ENCODE results near the gene GSG1.
A peak's percentile ranks its signal among the peaks of the same experiment; 100 is the strongest.

Gene GSG1

DNA sequence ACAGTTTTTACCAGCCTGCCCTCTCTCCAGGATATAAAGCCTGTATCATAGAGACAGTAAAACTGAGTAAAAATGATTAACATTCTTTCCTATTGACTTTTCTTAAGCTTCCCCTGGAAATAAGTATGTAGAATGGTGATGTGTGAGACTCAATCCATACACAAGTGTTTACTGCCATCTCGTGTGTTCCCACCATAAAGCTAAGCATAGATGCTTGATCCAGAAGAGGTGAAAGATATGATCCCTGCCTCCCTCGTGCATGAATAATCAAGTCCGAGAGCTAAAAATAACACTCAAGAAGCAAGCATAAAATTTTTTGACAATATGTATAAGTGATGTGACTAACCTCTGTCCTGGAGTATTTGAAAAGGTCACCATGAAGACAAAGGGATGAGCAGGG, 16.9 kb upstream of the GSG1 start:
- no peak for DNase-seq (ENCODE audit: low read depth in 4 of 4, low spot score in 1 of 4)

DNA sequence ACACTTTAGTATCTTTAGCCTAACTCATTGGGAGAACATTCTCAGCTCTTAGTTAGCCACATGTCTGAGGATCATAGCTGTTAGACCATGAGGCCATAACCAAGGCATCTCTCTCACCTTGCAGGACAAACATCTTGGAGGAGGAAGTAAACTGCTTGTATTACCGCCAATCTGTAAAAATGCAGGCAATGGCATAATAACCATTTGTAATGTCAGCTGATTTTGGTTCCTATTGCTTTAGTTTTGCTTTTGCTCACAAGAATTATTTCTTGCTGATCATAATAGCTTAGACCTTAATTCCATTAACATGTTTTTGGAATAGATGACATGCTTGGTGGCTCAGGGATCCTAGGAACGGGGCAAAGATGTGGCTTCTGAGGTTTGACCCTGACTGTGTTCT, 16.4 kb upstream of the GSG1 start:
- no peak for DNase-seq (ENCODE audit: low read depth in 4 of 4, low spot score in 1 of 4)

DNA sequence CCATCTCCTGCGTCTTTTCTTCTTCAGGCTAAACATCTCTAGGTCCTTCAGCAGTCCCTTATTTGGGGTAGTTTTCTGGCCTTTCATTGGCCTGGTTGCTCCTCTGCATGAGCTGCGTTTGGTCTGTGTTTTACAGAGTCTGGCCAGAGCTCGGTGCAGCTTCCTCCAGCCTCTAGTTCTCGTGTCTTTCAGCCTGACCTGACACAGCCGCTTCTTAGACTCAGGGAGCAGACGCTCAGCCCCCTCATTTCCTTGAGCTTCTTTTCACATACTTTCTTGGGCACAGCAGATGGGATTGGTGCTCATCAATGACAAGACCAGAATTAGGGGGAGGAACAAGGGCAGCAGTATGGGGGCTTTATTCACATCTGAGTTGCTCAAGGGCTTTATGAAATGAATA, 13.6 kb upstream of the GSG1 start:
- DNase-seq (ENCODE audit: low read depth in 4 of 4, low spot score in 1 of 4), result no peak

DNA sequence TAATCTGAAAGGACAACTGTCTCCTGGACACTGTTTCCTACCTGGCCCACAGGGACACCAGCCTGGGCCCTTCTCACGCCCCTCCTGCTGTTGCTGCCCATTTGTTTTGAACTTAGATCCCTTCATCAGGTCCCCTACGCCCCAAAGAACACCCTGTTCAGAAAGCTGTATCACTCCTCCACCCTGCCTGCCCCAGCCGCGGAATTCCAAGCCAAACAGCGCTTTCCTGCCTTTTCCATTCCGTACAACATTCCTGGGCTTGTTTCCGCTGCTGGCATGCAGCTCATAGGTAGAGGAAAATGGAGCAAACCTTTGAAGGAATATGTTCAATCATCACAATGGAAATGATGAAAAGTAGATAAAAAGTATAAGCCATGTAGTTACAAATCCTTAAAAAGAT, 12.8 kb upstream of the GSG1 start:
- no peak for DNase-seq (ENCODE audit: low read depth in 4 of 4, low spot score in 1 of 4)

DNA sequence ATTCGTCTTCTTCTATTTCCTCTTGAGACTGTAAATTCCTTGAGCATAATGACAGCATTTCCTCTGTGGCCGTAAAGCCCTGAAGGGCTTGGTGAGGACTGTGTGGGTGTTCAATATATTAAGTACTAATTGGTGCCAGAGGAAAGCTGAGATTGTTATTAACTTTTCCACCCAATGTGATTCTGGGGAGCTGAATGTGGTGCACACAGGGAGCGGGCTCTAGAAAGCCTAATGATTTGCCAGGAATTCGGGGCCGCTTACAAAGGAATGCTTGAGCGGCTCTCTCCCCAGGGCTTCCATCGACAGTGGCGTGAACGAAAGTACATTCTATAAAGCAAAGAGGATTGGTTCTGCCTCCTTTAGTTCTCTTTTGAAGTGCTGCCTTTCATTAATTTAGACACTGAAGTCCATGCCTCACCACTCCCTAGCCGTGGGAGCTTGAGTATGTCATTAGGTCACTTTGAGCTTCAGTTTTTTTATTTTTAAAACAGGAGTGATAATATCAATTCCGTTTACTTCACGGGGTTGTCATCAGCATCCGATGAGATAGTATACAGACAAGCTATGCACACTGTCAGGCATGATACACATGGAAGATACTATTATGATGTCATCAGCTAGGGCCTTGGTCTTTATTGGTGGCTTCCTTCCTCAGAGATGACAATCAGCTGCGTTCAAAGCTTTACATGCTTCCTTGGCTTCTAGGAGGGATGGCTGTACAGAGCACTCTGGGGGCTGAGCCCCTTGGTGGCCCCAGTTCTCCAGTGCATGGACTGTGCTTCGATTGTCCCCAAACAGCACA, 11.0 kb upstream of the GSG1 start:
- no peak for DNase-seq (ENCODE audit: low read depth in 4 of 4, low spot score in 1 of 4)

DNA sequence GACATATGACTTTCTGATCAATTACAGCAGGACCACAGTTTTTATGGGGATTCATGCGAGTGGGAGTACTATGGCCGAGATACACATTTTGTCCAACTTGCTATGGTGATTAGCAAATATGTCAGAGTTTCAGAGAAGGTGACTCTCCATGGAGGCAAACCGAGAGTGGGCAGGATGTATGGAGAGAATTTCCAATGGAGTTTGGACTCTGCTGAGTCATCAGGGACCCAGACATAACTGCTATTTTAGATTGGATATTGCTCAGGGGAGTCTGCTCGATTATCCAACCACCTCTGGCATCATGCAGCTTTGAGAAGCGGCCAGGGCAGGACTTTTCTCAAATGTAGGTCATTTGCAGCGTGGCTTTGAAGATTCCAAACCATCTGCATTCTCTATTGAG, 9.5 kb upstream of the GSG1 start:
- no peak for DNase-seq (ENCODE audit: low read depth in 4 of 4, low spot score in 1 of 4)

DNA sequence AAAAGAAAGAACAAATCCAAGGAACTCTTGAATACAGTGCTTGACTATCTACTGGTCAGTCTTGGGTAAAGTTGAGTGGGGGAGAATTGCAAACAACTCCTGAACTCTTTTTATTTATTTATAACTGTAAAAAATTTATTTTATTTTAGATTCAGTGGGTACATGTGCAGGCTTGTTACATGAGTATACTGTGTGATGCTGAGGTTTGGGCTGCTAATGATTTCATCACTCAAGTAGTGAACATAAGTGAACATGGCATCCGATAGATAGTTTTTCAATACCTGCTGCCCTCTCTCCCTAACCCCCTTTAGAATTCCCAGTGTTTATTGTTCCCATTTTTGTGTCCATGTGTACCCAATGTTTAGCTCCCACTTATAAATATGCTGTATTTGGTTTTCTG, 3.2 kb upstream of the GSG1 start:
- DNase-seq (ENCODE audit: low read depth in 4 of 4, low spot score in 1 of 4), result no peak

DNA sequence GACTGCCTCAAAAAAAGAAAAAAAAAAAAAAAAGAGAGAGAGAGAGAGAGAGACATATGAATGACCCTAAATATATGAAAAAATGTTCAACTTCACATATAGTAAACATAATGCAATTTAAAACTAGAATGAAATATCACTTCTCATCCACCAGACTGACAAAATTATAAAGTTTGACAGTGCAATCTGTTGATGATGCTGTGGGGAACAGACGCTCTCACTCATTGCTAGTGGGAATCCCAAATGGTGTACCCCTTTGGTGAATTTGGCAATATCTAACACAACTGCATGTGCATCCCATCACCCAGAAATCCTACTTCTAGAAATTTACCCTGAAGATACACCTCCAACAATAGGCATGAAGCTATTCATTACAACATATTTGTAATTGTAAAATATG, 2.3 kb upstream of the GSG1 start:
- no peak for DNase-seq (ENCODE audit: low read depth in 4 of 4, low spot score in 1 of 4)

DNA sequence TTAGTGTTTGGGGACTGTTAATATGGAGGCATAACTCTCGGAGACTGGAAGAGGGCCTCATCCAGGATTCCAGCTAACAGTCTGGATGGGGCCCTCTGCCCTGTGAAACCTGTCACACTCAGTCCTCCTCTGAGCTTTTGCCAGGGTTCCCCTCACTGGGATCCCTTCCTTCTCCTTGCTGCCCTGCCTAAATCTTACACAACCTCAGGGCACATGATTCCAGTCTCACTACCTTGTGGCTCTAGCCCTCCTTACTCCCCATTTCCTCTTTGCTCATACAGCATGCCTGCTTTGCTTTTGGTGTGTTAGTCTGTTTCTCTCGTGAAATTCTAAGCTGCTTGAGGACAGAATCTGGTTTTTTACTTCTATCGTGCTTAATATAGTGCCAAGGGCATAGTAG, 942 bp upstream of the GSG1 start:
- no peak for DNase-seq (ENCODE audit: low read depth in 4 of 4, low spot score in 1 of 4)

DNA sequence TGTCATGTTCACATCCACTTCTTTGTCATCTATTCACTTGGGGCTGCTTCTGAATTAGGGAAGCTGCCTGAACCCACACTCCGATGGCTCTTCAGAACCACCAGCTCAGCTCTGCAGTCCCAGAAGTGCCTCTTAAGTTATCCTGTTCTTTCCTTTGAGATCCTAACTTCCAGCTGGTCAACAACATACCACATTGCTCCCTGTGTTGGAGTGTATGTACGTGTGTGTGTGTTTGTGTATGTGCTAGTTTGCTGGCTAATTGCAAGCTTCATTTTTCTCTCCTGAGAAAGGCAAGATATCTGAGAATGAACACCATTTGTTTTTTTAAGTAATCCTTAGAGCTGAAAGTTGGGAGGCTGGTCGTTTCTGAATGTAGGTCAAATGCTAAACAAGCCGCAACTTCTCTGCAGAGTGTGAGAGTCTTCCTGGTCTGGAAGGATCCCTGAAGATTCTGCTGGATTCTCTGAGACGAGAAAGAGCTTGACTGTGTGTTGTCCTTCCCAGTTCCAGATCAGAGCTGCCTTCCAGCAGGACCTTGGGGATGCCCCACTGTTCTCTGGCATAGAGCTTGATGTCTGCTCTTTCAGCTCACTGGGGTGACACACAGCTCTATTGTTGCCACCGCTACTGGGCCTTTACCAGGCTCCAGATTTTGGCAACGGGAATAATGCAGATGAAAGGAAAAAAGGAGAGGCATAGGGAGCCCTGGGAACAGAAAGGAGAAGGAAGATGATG, 839 bp downstream of the GSG1 start:
- DNase-seq (ENCODE audit: low read depth in 4 of 4, low spot score in 1 of 4), result no peak

DNA sequence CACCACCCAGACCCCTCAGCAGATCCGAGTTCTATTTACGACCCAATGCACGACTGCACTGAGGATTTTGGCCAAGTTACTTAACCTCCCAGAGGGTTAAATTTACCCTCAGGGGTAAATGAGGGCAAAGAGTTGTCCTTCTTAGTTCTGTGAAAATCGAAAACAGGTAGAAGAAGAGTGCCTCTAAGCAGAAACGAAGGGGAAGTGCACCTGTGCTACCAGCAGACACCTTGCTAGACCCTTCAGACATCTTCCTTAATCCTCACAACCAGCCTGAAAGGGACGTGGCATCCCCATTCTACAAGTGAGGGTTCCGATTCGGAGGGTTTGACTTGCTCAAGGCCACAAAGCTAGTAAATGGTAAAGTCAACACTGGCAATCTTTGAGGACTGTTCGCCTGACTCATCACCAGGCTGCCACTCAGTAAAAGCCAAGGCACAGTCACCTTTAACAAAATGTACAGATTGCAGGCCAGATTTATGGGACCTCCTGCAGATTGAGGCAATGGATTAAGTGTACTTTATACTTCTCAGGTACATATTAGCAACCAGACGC, 1.6 kb downstream of the GSG1 start:
- no peak for DNase-seq (ENCODE audit: low read depth in 4 of 4, low spot score in 1 of 4)

DNA sequence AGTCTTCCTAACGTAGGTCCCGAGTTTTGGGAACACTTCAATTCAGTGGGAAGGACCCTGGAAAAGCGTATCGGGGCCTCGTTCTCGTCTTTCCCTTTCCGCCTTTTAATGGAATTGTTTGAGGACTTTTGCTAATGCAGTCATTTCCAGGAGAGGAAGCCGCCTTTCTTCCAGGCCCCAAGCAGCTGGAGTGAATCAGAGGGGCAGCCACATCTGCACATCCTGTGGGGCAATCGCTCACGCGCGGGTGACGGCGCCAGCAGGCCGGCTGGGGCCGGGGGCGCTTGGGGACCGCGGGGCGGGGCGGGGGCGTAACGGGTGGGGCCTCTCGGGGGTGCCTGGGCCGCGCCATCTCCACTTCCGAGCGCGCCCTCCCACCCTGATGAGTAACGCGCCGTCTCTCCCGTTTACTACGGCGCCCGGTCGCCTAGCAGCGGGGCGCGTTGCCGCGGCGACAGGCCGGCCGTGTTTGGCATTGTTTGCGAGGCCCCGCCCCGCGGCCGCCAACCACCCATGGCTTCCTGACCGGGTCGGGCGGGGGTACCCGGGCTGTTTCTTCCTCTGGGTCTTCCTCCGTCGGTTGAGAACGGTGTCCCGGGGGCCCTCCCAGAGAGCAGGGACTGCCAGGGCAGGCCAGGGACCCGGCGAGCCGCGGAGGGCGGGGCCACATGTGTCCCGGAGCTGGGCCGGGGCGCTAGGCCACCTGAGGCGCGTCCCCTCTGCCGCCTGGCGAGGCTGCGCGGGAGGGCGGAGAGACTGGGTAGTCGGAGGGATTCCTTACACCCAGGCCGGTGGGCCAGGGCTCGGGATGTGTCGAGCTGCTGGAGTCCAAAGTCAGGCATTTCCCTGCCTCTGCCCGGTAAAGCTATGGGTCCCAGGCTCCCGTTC, 2.3 kb downstream of the GSG1 start:
- DNase-seq (ENCODE audit: low read depth in 4 of 4, low spot score in 1 of 4), result peak; percentile 65 to 81 (median 70)

DNA sequence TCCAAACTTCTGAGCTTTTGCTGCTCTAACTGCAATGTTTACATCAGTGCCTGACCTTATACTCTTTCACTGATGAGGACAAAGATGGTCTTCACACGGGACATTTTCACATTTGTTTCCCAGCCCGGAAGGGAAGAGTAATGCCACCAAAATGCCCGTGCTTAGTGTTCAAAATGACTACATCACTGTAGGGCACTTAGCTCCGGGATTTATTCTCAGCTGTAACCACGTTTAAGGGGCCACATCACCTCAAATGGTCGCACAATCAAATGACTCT, 2.9 kb downstream of the GSG1 start:
- no peak for DNase-seq (ENCODE audit: low read depth in 4 of 4, low spot score in 1 of 4)

DNA sequence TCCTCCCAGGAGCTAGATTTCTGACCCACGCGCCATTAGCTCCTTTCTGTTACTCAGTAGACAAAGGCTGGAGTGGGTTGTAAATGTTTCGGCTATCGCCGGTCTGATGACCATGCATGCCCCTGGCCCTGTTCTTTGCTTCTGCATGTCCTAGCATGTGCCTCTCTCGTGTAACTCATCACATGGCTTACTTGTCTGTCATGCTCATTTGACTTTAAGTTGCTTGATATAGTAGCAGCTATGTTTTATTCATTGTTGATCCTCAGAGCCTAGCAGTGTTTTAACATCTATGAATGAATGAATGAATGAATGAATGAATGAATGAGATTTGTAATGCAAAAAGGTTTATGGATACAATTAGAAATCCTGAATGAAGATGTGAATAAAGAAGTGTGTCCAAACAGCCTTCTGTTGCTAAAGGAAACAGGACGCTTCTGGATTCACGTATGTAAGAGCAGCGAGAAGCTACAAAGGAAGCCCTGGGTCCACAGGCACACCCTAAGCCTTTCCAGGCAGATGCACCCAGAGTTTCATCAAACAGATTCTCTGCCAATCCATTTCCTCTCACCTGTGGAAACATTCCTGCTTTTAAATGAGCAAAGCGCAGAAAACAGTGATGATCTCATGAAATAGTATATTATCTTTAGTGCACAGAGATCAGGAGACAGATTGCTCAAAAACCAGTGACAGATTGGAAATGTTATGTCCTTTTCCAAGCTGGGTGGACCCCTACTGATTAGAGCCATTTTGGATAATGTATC, 3.4 kb downstream of the GSG1 start:
- no peak for DNase-seq (ENCODE audit: low read depth in 4 of 4, low spot score in 1 of 4)

DNA sequence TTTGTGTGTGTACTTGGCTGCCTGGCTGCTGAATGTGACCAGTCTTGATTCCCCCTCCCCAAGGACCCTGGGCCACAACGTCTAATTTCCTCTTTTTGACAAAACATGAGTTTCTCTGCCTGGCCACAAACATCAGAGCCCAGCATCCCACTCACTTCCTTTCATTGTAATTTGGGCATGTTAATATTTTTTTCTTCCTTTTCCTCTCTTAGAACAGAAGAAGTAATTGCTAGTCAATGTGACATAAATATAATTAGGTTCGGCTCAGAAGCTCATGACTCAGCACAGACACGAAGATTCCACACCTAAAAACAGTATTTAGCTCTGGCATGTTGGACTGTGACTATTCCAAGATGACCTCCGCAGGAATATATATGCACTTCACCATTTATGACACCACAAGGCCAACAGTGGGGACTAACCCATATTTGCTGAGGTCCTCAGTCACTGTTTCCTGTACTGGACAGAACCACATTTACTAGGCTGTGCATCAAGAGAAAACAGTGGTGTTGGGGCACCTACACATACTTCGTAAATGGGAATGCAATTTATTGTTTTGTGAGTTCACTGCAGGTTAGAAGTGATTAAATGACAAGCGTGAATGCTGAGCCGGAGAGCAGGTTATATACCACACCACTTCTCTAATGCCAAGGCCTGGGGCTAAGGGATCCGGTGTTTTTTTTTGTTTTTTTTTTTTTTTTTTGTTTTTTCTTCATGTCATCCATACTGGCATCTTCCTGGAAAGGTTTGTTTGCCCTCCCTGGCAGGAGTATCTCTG, 4.2 kb downstream of the GSG1 start:
- DNase-seq (ENCODE audit: low read depth in 4 of 4, low spot score in 1 of 4), result no peak

DNA sequence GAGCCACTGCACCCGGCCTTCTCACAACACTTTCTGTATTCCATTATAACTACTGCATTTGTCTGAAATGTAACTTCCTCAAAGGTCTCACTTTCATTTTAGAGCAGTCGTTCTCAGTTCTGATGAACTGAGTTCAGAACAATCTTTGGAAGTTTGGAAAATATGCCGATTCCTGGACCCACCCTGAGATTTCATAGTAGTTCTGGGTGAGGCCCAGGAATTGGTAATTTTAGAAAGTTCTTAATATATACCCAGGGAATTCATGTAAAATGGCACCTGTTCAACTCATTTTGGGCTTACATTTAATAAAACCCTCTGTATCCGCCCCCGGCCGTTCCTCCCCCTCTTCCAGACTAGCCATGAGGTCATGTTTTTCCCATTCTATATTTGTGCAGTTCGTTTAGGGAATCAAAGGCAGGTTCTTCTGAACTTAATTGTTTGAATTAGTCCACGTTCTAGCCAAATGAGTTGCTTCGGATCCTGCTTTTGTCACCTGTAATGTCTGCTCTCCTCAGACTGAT, 5.9 kb downstream of the GSG1 start:
- no peak for DNase-seq (ENCODE audit: low read depth in 4 of 4, low spot score in 1 of 4)

DNA sequence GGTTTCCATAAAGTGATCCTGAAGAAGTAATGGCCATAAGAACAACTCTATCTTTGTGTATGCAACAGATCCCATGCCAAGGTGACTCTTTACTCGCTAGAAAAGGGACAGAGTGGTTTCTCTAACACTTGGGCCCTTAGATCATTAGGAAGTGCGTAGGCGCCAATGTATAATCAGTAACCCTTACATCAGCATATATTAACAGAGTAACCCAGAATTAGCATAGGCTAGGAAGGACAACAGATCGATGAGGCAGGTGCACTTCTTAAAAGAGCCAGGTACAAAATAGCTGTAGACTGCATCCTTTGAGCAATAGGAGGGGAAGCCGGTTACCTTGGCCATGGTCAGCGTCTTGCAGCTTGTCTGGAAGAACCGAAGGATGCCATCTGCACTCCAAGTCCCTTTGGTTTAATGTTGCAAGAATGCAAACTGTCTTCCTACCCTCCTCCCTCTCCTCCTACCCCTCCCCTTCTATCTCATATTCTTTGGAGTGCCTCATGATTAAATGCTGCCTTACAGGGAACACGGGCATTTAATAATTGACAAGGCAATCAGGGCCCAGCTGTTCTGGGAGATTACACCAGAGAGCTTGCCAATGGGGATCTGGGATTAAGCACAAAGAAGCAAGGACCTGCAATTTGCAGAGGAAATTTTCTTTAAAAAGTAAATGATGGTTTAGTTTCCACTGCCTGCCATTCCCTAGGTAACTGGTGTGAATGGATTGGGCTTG, 8.0 kb downstream of the GSG1 start:
- no peak for DNase-seq (ENCODE audit: low read depth in 4 of 4, low spot score in 1 of 4)

DNA sequence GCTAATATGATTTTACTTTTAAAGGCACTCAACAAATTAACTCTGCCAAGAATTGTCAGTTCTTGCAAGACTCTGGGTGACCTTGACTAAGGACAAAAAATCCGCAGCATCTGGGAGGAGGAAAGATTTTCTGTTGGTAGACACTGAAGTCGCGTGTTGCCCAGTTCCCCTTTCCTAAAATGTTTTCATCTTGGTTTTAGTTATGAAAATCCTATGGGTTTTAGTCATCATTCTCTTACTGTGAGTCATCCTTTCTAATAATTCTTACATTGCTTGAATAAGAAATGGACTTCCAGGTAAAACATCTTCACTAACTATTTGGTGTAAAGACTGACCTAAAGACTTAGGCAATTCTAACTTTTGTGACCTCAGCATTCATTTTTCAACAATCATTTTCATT, 9.1 kb downstream of the GSG1 start:
- no peak for DNase-seq (ENCODE audit: low read depth in 4 of 4, low spot score in 1 of 4)

DNA sequence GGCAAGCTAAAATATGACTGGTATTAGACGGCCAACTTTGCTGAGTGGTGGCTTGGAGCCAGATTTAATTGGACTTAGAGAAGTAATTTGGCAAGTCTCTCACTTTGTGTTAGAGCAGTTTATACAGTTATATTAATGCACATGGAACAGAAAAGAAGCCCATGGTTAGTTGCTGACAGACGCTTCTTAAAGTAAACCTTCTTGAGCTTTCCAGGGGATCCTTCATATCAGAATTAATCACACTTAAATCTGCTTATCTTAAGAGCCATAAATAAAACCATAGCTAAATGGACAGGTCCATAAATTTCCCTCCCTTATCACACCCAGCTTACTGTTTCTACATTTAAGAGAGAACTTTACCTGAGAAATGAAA, 9.6 kb downstream of the GSG1 start:
- no peak for DNase-seq (ENCODE audit: low read depth in 4 of 4, low spot score in 1 of 4)
